Loucy (cell line): ENCODE results near the gene UAP1L1.
A peak's percentile ranks its signal among the peaks of the same experiment; 100 is the strongest.

Source experiments
- H2AFZ ChIP-seq: fragments of 200-600 bp; sonication (generic); 2 replicates; pipeline ENCODE4 v1.6.0; 2016; ENCODE audit warnings: antibody characterized with exemption, mild to moderate bottlenecking, low read length, moderate library complexity
- H3F3A ChIP-seq: fragments of 200-600 bp; 2 replicates; pipeline ENCODE4 v1.6.0; 2016; ENCODE audit warnings: antibody characterized with exemption, low read depth, mild to moderate bottlenecking
- H3K27me3 ChIP-seq: fragments of 200-600 bp; sonication (generic); 2 replicates; pipeline ENCODE4 v1.6.1; 2014; ENCODE audit warnings: low read length, mild to moderate bottlenecking; ENCODE audit not compliant: insufficient read depth, poor library complexity, severe bottlenecking
- H3K36me3 ChIP-seq: fragments of 200-600 bp; sonication (generic); 2 replicates; pipeline ENCODE4 v1.6.1; 2016; ENCODE audit warnings: low read length; ENCODE audit not compliant: insufficient read depth
- H3K4me1 ChIP-seq: fragments of 200-600 bp; sonication (generic); 2 replicates; pipeline ENCODE4 v1.5.1; 2014; ENCODE audit warnings: low read length, mild to moderate bottlenecking; ENCODE audit not compliant: insufficient read depth, poor library complexity, severe bottlenecking
- H3K4me2 ChIP-seq: fragments of 200-600 bp; sonication (generic); 2 replicates; pipeline ENCODE4 v1.6.0; 2014; ENCODE audit warnings: antibody characterized with exemption, low read length, low read depth, mild to moderate bottlenecking; ENCODE audit not compliant: poor library complexity, severe bottlenecking
- H3K4me3 ChIP-seq: fragments of 200-600 bp; sonication (generic); 2 replicates; pipeline ENCODE4 v1.5.1; 2014; ENCODE audit warnings: low read length, mild to moderate bottlenecking, mixed read lengths; ENCODE audit not compliant: poor library complexity, severe bottlenecking
- H3K79me2 ChIP-seq: fragments of 200-600 bp; sonication (generic); 2 replicates; pipeline ENCODE4 v1.6.1; 2014; ENCODE audit warnings: low read length; ENCODE audit not compliant: insufficient read depth
- H3K9ac ChIP-seq: fragments of 200-600 bp; sonication (generic); 2 replicates; pipeline ENCODE4 v1.6.0; 2014; ENCODE audit warnings: mild to moderate bottlenecking, low read depth, low read length, moderate library complexity; ENCODE audit not compliant: poor library complexity, severe bottlenecking
- H3K9me2 ChIP-seq: fragments of 200-600 bp; sonication (generic); replicated peaks from 2 replicates; pipeline ENCODE4 v1.6.1; 2016; ENCODE audit warnings: low read depth, low read length, mixed read lengths
- H3K9me3 ChIP-seq: fragments of 200-600 bp; sonication (generic); 2 replicates; pipeline ENCODE4 v1.6.1; 2014; ENCODE audit warnings: mild to moderate bottlenecking, antibody characterized with exemption, low read length, low read depth; ENCODE audit not compliant: insufficient read depth
- H4K20me1 ChIP-seq: fragments of 200-600 bp; sonication (generic); 2 replicates; pipeline ENCODE4 v1.6.0; 2014; ENCODE audit warnings: antibody characterized with exemption, low read length, mild to moderate bottlenecking; ENCODE audit not compliant: insufficient read depth, poor library complexity, severe bottlenecking
- CTCF ChIP-seq: fragments of 200-600 bp; sonication (generic); conservative IDR thresholded peaks from 2 replicates; pipeline ENCODE4 v1.5.1; 2014; ENCODE audit warnings: mild to moderate bottlenecking, antibody characterized with exemption, low read length
- EZH2phosphoT487 ChIP-seq: fragments of 200-600 bp; IDR thresholded peaks from 2 replicates; pipeline ENCODE4 v1.6.1; 2018; ENCODE audit warnings: antibody characterized with exemption, mild to moderate bottlenecking, moderate library complexity, borderline replicate concordance

Gene UAP1L1

DNA sequence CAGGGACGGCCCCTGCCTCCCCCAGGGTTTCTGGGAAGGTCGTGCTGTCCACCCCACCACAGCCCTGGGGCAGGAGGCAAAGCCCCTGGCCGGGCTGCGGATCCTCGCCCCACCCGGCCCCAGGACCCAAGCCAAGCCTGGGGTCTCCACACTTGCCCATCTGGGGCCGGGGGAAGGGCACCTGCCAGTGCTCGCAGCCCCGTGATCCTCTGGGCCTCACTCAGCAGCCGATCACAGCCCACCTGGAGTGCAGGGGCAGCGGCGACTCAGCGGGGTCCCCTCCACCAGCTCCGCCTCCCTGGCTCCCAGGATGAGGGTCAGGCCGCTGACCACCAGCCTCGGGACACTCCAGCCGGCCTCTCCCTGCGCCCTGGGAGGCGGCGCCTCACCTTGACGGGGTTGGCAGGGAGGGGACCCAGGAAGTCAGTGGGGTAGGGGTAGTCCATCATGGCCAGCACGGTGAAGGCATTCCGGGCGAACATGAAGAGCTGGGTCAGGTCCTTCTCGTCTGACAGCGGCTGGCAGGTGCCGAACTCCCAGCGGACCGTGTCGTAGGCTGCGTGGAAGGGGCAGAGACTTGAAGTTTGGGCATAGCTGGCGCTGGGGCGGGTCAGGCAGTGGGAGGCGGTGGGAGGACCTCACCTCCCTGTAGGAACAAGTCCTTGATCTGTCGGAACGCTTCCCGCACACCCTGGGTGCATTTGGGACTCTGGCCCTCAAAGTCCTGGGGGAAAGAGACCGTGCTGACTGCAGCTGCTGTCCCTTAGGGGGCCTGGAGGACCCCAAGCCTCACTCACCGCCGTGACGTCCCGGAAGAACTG, 35.5 kb downstream of the UAP1L1 start:
- H3K36me3 ChIP-seq, result peaks cover 22% of the 10 kb centered on the region; the same call in 1 of the 2 replicates
- H3K9ac ChIP-seq, result no peak overlapping the region
- TF ChIP-seq CTCF, result no peak
- TF ChIP-seq EZH2phosphoT487, result no peak
- H3K27me3 ChIP-seq, result no peaks in the 10 kb centered on the region
- H3K4me3 ChIP-seq, result no peak overlapping the region
- no peaks in the 10 kb centered on the region for H3K79me2 ChIP-seq
- no peaks in the 10 kb centered on the region for H3K9me2 ChIP-seq
- H3K9me3 ChIP-seq, result no peaks in the 10 kb centered on the region
- no peaks in the 10 kb centered on the region for H3F3A ChIP-seq
- H3K4me2 ChIP-seq, result no peak overlapping the region
- H2AFZ ChIP-seq, result no peak overlapping the region
- no peaks in the 10 kb centered on the region for H4K20me1 ChIP-seq
- peaks cover 7% of the 10 kb centered on the region for H3K4me1 ChIP-seq

- H4K20me1 ChIP-seq, result no peaks in the 10 kb centered on the region
- H3K79me2 ChIP-seq, result no peaks in the 10 kb centered on the region
- peaks cover 7% of the 10 kb centered on the region for H3K4me1 ChIP-seq
- TF ChIP-seq EZH2phosphoT487 (no peak), CTCF (no peak)
- no peak overlapping the region for H3K4me2 ChIP-seq
- H3K9me3 ChIP-seq, result no peaks in the 10 kb centered on the region
- no peak overlapping the region for H2AFZ ChIP-seq
- H3K9me2 ChIP-seq, result no peaks in the 10 kb centered on the region
- no peaks in the 10 kb centered on the region for H3F3A ChIP-seq
- no peaks in the 10 kb centered on the region for H3K27me3 ChIP-seq
- peaks cover 14% of the 10 kb centered on the region; the same call in 1 of the 2 replicates for H3K36me3 ChIP-seq
- no peak overlapping the region for H3K4me3 ChIP-seq
- no peak overlapping the region for H3K9ac ChIP-seq
Measured at GRCh38 chr9:137113385-137114159, 36.3 kb downstream of the UAP1L1 start.

DNA sequence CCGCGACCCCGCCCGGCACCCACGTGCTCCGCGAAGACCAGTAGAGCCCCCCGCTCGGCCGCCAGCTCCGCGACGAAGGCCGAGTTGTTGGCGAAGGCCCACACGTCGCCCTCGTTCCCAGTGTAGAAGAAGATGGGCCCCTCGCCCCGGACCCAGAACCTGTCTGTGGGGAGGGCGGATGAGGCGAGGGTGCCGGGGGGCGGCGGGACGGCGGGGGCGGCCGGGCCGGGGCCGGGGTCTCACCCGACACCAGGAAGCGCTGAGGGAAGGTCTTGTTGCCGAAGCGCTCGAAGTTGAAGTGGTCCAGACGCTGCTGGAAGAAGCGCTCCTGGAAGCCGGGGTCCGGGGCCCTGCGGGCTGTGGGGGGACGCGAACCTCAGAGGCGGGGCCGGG, 36.9 kb downstream of the UAP1L1 start:
- Histone ChIP-seq H3K79me2 (no peaks in the 10 kb centered on the region), H3K4me1 (peaks cover 7% of the 10 kb centered on the region), H3K9ac (peak overlapping the region; percentile 78), H3K4me3 (peak overlapping the region; percentile 75), H3F3A (no peaks in the 10 kb centered on the region), H2AFZ (peak overlapping the region; percentile 56; the same call in 1 of the 2 replicates), H4K20me1 (no peaks in the 10 kb centered on the region), H3K27me3 (no peaks in the 10 kb centered on the region), H3K9me2 (no peaks in the 10 kb centered on the region), H3K9me3 (no peaks in the 10 kb centered on the region), H3K4me2 (peak overlapping the region; percentile 90), H3K36me3 (peaks cover 7% of the 10 kb centered on the region; the same call in 1 of the 2 replicates)
- TF ChIP-seq CTCF (no peak), EZH2phosphoT487 (no peak)
